RWPE1 (cell line): Measurements from ENCODE around the gene SLC25A26.
"Not testable (repeated sequence)": the region's sequence is repeated elsewhere in the genome, so short reads cannot be mapped to it uniquely, and the experiment has no call there.

ENCODE experiments used
- CTCF ChIA-PET: fragments of 350-600 bp; sonication (Branson Sonifier 250); formaldehyde crosslinking; extraction: SDS; loops from one replicate; lab custom pipeline; 2021; lab: Yijun Ruan, JAX
- POLR2A ChIA-PET: fragments of 400-600 bp; formaldehyde crosslinking; extraction: SDS; loops from one replicate; lab custom pipeline; 2020; ENCODE audit warnings: antibody characterized with exemption; ENCODE audit not compliant: low non-redundant PET; lab: Yijun Ruan, JAX
- DNase-seq: peaks from one replicate; pipeline ENCODE4 v3.0.0; 2012; ENCODE audit warnings: low spot score
- H3K27ac ChIP-seq: fragments of 450-650 bp; 2 replicates; pipeline ENCODE4 v1.5.1; 2017
- CTCF ChIP-seq: fragments of 450-650 bp; conservative IDR thresholded peaks from 2 replicates; pipeline ENCODE4 v1.5.1; 2017; ENCODE audit warnings: low read depth, mild to moderate bottlenecking

SLC25A26 gene

DNA sequence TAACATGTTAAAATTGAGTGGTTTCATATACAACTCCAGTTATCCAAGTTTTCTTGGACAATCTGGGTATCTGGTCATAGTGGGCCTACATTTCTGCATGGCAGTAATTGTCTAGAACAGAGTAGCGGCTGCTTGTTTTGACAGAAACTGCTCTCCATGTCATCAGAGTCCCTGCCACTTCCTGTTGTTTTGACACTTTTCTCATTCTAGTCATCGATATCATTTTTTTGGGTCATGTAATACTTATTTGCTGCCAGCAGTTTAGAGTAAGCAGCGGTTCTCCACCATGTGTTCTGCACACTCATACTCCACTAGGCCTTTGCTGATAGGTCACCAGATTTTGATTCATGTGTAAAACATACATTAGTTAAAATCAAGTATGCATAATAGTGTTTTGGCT, 81.5 kb downstream of the SLC25A26 start:
- CTCF ChIA-PET, result no interaction called here
- no peak for DNase-seq

GRCh38 chr3:66303491-66303901, 82.7 kb downstream of the SLC25A26 start:
- no peak for DNase-seq
- no peak for TF ChIP-seq CTCF
- no peak overlapping the region for H3K27ac ChIP-seq
- ChIA-PET POLR2A (no interaction called here), CTCF (no interaction called here)

More for the DNA sequence above, 81.5 kb downstream of the SLC25A26 start:
- TF ChIP-seq CTCF, result no peak
- POLR2A ChIA-PET, result no interaction called here
- no peak overlapping the region for H3K27ac ChIP-seq

GRCh38 chr3:66304293-66304692, 83.5 kb downstream of the SLC25A26 start:
- H3K27ac ChIP-seq, result no peak overlapping the region
- DNase-seq, result no peak
- TF ChIP-seq CTCF, result no peak
- ChIA-PET POLR2A (no interaction called here), CTCF (no interaction called here)

DNA sequence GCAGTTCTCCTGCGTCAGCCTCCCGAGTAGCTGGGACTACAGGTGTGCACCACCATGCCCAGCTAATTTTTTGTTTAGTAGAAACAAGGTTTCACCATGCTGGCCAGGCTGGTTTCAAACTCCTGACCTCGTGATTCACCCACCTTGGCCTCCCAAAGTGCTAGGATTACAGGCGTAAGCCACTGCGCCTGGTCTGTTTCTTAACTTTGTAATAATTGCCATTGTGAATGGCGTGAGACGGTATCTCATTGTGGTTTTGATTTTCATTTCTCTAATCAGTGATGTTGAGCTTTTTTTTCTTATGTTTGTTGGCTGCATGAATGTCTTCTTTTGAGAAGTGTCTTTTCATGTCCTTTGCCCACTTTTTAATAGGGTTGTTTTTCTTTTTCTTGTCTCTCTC, 85.3 kb downstream of the SLC25A26 start:
- CTCF ChIA-PET, H3K27ac ChIP-seq, POLR2A ChIA-PET, DNase-seq: not testable (repeated sequence)

DNA sequence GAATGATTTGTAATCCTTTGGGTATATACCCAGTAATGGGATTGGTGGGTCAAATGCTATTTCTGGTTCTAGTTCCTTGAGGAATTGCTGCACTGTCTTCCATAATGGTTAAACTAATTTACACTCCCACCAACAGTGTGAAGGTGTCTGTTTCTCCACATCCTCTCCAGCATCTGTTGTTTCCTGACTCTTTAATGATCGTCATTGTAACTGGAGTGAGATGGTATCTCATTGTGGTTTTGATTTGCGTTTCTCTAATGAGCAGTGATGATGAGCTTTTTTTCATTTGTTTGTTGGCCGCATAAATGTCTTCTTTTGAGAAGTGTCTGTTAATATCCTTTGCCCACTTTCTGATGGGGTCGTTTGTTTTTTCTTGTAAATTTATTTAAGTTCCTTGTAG, 86.2 kb downstream of the SLC25A26 start:
- CTCF ChIA-PET, POLR2A ChIA-PET, DNase-seq, H3K27ac ChIP-seq: not testable (repeated sequence)

DNA sequence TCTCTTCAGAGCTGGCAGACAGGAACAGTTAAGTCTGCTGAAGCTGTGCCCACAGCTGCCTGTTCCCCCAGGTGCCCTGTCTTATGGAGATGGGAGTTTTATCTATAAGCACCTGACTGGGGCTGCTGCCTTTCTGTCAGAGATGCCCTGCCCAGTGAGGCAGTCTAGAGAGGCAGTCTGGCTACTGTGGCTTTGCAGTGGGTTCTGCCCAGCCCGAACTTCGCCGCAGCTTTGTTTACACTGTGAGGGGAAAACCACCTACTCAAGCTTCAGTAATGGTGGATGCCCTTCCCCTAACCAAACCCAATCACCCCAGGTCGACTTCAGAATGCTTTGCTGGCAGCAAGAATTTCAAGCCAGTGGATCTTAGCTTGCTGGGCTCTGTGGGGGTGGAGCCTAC, 91.2 kb downstream of the SLC25A26 start:
- ChIA-PET CTCF (no interaction called here), POLR2A (interaction anchor here (0.6 kb wide), 1 partner anchor 268 kb away, joined by 7 read pairs; no protein-coding TSS in a partner anchor)
- no peak for DNase-seq
- TF ChIP-seq CTCF, result no peak
- no peak overlapping the region for H3K27ac ChIP-seq

- H3K27ac ChIP-seq, result no peak overlapping the region
- TF ChIP-seq CTCF, result no peak
- CTCF ChIA-PET, result no interaction called here
- DNase-seq, result no peak
- POLR2A ChIA-PET, result no interaction called here
Observed at GRCh38 chr3:66314455-66314854, 93.7 kb downstream of the SLC25A26 start.
